GM19238 (cell line): ENCODE results near the gene UPF3A.
"Not testable (repeated sequence)": the region's sequence is repeated elsewhere in the genome, so short reads cannot be mapped to it uniquely, and the experiment has no call there.

Experiments
- DNase-seq: peaks from one replicate; pipeline ENCODE4 v3.0.0; 2011; ENCODE audit warnings: low spot score; ENCODE audit not compliant: insufficient read length

Gene UPF3A

GRCh38 chr13:114333881-114334280 is 52.5 kb downstream of the UPF3A start:
- not testable (repeated sequence) for DNase-seq

GRCh38 chr13:114334305-114335053 is 53.1 kb downstream of the UPF3A start:
- no peak for DNase-seq

- not testable (repeated sequence) for DNase-seq
Observed at GRCh38 chr13:114336457-114336856, 55.1 kb downstream of the UPF3A start.

GRCh38 chr13:114338959-114339358 is 57.6 kb downstream of the UPF3A start:
- no peak for DNase-seq

GRCh38 chr13:114339857-114340534 is 58.6 kb downstream of the UPF3A start:
- DNase-seq: no peak

- no peak for DNase-seq
Observed at GRCh38 chr13:114341003-114341777, 59.8 kb downstream of the UPF3A start.

GRCh38 chr13:114347256-114347655 is 65.9 kb downstream of the UPF3A start:
- not testable (repeated sequence) for DNase-seq

GRCh38 chr13:114352763-114353162 is 71.4 kb downstream of the UPF3A start:
- DNase-seq: not testable (repeated sequence)

- DNase-seq: not testable (repeated sequence)
Observed at GRCh38 chr13:114353382-114353781, 72.0 kb downstream of the UPF3A start.
